SK-N-MC (cell line): ENCODE measurements around the gene DCTN3.
A peak's percentile ranks its signal among the peaks of the same experiment; 100 is the strongest.

Experiments used
- EZH2 ChIP-seq: fragments of 200-600 bp; sonication (generic); IDR thresholded peaks from one replicate; pipeline ENCODE4 v1.6.1; 2017; ENCODE audit warnings: antibody characterized with exemption
- FOXP2 ChIP-seq: optimal IDR thresholded peaks from 2 replicates; pipeline ENCODE3; 2011; ENCODE audit warnings: mild to moderate bottlenecking, moderate library complexity; ENCODE audit not compliant: insufficient read depth; ENCODE audit errors: extremely low read length, control extremely low read depth
- POLR2AphosphoS5 ChIP-seq: IDR thresholded peaks from 2 replicates; pipeline ENCODE4 v1.6.1; 2012; ENCODE audit warnings: mild to moderate bottlenecking, low read depth, low read length, borderline replicate concordance

DNA sequence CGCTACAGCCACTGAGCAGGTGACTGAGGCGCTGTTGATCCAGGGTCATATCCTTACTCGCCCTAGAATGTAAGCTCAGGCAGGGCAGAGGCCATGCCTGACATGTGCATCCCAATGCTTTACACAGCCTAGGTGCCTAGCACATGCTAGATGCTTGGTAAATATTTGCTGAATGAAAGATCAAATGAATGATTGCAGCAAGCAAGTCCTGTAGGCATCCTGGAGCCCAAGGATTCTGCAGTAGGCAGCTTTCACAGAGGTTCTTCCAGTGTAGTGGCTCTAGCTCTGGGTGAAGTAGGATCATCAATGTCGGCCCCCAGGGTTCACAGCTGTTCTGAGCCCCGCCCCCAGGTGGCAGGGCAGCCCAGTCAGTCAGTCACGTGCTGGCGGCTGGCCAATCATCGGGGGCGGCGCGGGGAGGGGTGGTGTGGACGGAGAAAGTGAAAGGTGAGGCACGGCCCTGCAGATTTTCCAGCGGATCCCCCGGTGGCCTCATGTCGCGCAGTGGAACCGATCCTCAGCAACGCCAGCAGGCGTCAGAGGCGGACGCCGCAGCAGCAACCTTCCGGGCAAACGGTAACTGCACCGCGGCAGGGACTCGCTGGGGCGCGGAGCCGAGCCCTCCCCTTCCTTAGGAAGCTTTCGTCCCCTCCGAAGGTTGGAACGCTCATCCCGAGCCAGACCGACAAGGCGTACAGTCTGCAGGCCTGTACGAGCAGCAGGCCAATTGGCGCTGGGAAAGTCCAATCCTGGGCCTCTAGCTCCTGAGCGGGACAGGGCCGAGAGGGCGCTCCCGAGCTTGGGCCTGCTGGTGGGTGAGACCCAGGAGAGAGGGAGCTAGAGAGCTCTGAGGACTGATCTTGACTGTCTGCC lies 26.2 kb upstream of the DCTN3 start, which contains the start of gene GALT:
- TF ChIP-seq POLR2AphosphoS5 (peak; percentile 86; the same call in 1 of the 2 replicates), EZH2 (no peak), FOXP2 (no peak)
